Activated CD8-positive, alpha-beta memory T cell treated with anti-CD3 and anti-CD28 coated beads for 1 hour (primary cell): ENCODE data around the gene ANKRD28.
"Not testable (repeated sequence)": the region's sequence is repeated elsewhere in the genome, so short reads cannot be mapped to it uniquely, and the experiment has no call there.

ENCODE experiments used
- DNase-seq, 2 donors: peaks; one replicate each; pipeline ENCODE4 v3.0.0-alpha.2; 2020; ENCODE audit warnings: low read depth in 1 of 2; ENCODE audit errors: extremely low read depth in 1 of 2

ANKRD28 gene

DNA sequence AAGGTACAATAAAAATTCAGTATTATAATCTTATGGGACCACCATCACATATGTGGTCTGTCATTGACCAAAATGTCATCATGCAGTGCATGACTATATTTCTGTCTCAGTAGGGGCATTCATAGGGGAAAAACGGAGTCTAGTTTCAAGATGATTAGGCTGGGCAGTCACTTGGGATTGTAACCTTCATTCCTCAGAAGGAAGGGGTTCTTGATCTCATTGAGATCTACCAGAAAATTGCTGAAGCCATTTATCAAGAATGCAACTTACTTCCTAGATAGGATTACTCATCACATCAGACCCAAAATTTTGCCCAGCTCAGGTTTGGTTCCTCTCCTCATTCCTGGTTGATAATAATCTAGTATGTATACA is 158.9 kb downstream of the ANKRD28 start:
- DNase-seq = no peak

DNA sequence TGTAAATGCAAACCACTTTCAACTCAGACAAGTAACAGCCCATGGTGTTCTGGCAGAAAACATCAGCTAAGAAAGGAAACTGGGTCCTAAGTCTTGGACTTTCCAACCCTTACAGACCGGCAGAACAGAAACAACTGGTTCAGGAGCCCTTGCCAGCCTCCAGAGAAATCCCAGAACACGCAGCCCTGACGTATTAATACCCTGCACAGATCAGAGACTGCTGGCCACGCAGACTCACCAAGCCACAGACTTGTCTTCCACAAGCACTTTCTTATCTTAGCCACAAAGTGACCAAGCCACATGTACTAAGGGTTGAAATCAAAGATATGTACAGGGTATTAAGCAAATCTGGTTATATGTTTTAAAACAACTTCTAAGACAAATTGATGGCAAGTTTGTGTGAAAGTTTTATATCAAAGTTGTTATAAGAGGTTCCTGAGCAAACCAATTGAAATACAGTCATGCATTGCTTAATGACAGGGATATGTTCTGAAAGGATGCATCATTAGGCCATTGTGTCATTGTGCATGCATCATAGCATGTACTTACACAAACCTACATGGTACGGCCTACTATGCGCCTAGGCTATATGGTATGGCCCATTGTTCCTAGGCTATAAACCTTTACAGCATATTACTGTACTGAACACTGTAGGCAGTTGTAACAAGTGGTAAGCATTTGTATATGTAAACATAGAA is 159.4 kb downstream of the ANKRD28 start:
- DNase-seq = no peak

DNA sequence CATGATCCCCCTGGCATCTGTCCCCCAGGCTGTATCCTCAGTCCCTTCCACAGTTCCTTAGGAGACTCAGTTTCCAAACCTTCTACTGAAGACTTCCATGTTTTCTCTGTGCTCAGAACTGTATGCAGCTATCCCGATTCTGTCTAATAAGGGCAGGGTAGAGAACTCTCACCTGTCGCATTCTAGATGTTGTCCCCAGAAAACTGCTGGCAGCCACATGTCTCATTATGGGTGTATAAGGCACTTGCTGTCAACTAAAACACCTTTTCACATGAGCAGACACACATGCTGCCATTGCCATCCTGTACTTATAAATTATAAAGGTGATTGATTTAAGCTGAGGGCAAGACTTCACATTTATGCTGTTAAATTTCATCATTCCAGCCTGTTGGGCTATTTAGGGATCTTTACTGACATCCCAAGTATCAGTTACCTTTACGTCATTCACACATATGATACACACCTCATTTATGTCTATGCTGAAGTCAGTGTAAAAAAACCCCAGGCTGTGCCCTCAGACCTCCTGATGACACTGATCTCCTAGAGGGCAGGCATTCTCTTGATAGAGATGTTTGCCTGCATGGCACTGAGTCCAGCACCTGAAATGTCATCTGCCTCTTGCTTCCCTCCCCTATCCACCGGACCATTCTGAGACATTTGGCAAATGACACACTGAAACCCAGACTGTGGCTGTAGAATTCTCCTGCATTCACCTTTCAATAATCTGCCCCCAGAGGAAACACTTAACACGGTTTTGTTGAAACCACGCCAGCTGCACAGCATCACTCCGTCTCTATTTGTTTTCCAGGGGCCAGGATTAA is 160.4 kb downstream of the ANKRD28 start:
- no peak for DNase-seq

DNA sequence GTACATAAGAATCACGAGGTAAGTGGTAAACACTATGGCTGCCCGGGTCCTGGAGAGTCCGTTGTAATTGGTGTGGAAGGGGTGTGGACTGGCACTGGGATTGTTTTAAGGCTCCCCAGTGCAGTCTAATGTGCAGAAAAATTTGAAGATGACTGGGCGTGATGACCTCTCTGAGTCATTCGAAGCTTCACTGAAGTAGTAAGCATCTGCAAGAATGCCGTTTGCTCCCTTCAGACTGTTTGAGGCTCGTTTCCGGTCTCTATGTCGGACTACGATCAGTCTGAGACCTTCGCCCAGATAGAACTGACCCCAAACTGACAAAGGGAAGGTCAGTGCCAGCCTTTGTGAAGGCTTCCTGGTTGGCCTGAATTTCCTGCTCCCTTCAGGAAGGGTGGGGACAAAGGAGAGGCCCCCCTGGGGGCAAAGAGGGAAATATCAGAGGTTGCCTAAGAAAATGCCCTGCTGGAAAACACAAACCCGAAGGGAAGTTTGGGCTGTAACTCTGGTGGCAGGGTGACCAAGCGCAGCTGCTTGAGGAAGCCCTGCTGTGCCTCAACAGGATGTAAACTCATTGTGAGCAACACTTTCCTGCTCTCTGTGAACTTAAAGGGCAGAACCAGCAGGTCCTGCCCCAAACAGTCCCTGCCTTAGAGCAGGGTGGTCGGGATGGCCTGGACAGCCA is 161.6 kb downstream of the ANKRD28 start:
- DNase-seq = no peak

DNA sequence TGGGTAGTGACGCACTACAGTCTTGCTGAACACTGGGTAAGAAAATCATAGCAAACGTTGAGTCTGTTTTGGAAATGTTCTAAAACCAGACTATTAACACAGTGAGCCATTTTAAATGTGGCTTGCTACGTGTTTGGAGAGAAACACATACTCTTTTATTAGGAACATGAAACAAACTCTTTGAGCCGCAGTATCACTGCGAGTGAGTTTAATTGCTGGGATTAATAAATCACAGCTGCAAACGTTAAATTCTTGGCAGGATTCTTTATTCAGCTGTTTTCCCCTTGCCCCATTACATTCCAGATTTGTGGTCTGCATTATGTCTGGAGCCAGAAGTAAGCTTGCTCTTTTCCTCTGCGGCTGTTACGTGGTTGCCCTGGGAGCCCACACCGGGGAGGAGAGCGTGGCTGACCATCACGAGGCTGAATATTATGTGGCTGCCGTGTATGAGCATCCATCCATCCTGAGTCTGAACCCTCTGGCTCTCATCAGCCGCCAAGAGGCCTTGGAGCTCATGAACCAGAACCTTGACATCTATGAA is 162.6 kb downstream of the ANKRD28 start:
- DNase-seq = no peak

DNA sequence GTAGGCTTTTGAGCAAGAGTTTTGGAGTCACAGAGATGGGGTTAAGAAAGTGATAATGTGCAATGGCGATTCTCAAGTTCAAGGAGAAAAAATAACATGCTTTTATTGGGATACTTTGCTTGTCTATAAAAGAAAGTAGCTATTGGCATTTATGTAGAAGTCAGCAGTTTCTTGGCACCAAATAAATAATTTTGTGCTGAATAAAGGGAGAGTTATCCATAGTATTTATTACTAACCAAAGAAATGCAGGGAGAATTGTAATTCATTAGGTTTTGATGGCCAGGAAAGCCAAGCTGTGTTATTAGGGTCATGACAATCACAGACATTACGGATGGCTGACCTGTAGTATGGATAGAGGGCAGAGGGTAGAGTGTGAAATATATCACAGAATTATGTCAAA is 163.1 kb downstream of the ANKRD28 start:
- DNase-seq = no peak

DNA sequence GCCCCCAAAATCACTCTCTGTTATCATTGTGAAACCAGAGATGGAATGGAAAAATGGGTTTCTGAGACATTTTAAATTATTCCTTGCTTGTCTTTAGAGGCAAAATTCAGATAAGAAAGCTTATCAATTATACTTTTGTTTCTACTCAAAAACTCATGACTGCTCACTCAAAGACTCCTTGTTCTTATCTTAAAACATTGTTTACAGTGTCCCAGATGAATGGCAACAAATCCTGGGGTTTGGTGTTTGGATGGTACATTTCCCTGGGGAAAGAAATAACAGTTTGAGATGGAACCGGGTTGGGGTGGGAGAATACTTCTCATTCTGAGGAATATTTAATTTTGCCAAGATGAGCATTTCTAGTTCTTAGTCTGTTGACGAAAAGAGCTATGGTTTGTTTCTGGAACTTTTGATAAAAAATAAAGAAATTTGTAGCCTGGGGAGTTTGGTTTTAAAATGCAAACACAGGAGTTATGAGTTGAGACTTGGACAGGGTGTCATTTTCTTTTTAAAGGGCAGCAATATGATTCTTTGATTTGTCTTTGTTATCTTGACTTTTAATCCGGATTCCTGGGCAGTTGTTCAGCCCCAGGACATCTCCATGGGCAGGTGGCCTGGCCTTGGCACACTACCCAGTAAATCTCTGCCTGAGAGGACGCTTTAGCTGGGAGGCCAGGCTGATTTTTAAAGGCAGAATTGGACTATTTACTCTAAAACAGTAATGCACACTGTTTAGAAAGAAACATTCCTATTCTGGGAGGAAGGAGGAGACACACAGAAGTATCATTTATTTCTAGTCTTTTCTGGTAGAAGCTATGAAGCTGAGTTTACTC is 163.8 kb downstream of the ANKRD28 start:
- no peak for DNase-seq

DNA sequence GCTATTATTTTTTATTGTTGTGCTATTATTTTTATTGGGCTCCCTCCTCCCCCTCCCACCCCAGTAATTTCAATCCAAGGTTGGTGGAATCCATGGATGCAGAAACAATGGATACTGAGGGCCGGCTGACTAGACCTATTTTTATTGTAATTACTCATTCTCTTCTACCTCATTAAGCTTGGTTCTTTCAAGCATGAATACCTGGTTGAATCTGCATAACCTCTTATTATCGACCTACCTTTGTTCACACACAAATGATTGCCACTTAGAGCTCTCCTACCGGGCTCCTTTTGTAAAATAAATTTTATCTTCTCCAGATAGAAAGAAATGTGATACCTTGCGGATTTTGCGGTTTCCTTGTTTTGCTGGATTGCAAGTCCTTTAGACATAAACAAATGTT is 164.6 kb downstream of the ANKRD28 start:
- DNase-seq = no peak

DNA sequence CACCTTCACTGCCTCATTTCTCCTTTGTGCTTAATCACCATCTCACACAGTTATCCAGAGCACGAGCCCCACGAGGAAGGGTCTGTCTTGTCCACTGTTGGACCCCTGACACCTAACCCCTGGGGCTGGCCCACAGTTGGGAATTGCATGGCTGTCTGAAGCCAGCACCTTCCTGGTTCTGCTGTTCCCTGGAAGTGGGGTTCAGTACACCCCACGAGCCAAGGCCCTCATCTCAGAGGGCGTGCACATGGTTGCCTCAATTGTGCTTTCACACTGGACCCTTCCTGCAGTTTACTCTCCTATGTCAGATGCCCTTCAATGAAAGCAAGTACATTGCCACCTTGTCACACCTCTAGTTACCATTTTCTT is 165.6 kb downstream of the ANKRD28 start:
- DNase-seq = no peak

DNA sequence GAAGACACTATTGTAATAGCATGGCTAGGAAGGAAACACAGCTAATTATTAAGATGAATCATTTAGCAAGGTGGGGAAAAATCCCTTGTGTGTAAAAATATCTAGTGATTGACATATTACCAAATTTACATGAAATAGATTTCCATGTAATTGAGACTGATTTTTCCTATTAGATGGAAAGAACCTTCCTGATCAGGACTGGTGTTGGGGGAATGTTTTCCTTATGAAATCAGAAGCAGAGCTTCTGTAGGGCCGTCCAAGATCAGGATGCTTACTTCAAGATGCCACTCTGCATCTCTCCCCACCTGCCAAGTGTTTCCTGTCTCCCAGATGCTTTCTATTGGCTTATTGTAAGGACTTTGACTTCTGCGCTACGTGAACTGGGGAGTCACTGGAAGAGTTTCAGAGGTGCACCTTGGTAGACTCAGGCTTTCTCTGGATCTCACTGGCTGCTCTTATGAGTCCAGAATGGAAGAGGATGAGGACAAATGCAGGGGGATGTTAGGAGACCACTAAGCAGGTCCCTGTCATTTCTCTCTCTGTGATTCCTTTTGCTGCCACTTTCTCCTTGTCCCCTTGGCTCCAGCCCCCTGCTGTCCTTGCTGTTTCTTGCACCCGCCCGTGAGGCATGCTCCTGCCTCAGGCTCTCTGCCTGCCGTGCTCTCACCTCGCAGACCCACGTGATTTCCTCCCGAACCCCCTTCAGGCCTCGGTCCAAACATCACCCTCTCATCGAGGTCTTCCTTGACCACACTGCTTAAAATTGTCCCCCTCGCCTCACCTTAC is 166.2 kb downstream of the ANKRD28 start:
- DNase-seq = no peak

DNA sequence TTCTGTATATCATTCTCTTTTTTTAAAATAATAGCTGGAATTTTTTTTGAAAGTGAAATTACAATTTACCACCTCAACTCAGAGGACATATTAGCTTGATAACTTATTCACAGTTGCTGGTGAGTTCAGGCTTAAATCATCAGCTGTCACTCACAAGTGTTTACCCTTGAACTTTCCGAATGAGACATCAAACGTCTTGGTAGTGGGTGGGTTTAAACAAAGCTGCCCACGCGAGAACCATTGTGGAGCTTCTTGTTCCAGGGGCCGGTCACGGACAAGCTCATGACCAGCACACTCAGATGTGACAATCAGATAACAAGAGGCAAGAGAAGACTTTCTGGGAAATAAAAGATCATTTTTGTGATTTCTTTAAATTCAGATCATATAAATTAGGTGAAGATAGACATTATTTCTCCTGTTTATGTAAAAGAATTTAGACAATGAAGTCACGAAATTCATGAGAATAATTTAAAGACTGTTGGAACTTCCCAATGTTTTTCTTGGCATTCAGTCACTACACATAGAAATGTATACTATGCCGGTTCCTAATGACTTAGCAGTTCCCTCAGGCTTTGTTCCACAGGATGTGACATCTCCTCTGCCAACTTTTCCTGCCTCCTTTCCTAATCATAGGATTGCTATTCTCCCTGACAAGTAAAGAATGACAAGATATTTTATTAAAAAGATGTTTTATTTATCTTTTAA is 167.0 kb downstream of the ANKRD28 start:
- DNase-seq = no peak

DNA sequence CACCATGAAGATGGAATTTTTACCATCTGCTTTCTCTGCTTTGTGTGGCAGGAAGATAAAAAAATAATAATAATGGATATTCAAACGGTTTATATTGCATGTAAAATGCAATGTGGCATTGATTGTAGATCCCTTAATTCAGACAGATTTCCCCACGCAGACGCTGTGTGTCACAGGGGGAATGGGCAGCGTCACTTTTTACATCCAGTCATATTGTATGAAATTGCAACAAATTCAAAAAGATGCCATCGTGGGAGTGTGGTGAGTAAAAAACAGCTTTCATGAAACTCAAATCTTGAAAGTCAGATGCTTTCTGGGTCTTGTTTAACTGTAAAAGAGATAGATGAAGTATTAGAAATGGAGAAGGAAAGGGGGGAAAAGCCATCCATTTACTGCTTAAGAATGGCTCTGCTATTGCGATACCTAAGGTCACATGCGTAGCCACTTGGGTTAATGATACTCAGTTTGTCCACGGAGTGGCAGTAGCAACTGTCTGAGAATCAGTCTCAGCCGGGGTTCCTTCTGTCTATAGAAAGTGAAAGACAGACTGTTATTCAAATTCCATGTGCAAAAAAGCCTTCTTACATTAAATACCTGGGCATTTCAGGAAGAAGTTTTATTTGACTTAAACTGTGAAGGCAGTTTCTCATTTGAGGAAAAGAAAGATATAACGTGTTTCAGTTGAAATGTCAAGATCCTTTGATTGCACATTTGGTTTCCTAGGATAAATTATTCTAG is 167.8 kb downstream of the ANKRD28 start:
- DNase-seq = peak; percentile 20 to 26

DNA sequence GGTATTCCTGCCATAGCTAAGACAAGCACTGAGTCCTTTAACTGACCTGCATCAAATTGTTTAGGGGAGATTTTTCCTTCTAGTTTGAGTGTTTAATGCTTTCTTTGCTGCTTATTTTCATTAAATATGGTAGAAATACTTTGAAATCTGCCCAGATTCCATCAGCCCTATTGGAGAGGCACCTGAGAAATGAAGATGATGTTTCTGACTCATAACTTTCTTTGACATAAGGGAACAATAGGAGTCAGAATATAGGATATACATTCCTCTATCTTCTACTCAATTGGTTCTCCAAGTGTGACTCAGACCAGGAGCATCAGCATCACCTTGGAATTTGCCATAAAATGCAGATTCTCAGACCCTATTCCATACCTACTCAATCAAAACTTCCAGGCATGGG is 168.8 kb downstream of the ANKRD28 start:
- no peak for DNase-seq

DNA sequence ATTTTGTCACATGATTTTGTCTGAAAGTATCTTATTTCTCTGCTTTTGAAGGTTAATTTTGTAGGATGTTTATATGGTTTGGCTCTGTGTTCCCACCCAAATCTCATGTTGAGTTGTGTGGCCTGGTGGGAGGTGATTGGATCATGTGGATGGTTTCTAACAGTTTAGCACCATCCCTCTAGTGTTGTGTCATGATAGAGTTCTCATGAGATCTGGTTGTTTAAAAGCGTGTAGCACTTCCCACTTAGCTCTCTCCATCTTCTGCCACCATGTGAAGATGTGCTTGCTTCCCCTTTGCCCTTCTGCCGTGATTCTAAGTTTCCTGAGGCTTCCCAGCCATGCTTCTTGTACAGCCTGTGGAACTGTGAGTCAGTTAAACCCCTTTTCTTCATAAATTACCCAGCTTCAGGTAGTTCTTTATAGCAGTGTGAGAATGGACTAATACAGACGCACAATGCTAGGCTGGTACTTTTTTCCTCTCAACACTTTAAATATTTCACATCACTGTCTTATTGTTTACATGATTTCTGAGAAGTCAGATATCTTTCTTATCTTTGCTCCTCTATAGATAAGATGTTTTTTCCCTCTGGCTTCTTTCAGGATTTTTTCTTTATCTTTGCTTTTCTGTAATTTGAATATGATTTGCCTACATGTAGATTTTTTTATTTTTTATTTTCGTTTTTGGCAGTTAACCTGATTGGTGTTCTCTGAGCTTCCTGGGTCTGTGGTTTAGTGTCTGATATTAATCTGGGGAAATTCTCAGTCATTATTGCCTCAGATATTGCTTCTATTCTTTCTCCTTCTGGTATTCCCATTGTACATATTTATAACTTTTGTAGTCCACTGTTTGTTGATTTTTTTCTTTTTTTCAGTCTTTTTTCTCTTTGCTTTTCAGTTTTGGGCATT is 174.0 kb downstream of the ANKRD28 start:
- no peak for DNase-seq

DNA sequence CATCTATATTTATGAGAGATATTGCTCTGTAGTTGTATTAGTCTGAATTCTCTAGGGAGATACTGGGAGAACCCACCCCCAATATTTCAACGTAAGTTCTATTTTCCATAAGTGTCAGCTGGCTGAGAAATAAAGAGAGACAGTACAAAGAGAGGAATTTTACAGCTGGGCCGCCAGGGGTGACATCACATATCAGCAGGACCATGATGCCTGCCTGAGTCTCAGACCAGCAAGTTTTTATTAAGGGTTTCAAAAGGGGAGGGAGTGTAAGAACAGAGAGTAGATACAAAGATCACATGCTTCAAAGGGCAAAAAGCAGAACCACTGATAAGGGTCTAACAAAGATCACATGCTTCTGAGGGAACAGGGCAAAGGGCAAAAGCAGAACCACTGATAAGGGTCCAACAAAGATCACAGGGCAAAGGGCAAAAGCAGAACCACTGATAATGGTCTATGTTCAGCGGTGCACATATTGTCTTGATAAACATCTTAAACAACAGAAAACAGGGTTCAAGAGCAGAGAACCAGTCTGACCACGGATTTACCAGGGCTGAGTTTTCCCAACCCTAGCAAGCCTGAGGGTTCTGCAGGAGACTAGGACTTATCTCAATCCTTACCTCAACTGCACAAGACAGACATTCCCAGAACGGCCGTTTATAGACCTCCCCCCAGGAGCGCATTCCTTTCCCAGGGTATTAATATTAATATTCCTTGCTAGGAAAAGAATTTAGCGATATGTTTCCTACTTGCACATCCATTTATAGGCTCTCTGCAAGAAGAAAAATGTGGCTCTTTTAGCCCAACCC is 177.9 kb downstream of the ANKRD28 start:
- DNase-seq = not testable (repeated sequence)
